ENCODE measurements around the gene ZMYND15.
"Not testable (repeated sequence)": the region's sequence is repeated elsewhere in the genome, so short reads cannot be mapped to it uniquely, and the experiment has no call there.

Gene ZMYND15, protein sequence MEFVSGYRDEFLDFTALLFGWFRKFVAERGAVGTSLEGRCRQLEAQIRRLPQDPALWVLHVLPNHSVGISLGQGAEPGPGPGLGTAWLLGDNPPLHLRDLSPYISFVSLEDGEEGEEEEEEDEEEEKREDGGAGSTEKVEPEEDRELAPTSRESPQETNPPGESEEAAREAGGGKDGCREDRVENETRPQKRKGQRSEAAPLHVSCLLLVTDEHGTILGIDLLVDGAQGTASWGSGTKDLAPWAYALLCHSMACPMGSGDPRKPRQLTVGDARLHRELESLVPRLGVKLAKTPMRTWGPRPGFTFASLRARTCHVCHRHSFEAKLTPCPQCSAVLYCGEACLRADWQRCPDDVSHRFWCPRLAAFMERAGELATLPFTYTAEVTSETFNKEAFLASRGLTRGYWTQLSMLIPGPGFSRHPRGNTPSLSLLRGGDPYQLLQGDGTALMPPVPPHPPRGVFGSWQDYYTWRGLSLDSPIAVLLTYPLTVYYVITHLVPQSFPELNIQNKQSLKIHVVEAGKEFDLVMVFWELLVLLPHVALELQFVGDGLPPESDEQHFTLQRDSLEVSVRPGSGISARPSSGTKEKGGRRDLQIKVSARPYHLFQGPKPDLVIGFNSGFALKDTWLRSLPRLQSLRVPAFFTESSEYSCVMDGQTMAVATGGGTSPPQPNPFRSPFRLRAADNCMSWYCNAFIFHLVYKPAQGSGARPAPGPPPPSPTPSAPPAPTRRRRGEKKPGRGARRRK

DNA sequence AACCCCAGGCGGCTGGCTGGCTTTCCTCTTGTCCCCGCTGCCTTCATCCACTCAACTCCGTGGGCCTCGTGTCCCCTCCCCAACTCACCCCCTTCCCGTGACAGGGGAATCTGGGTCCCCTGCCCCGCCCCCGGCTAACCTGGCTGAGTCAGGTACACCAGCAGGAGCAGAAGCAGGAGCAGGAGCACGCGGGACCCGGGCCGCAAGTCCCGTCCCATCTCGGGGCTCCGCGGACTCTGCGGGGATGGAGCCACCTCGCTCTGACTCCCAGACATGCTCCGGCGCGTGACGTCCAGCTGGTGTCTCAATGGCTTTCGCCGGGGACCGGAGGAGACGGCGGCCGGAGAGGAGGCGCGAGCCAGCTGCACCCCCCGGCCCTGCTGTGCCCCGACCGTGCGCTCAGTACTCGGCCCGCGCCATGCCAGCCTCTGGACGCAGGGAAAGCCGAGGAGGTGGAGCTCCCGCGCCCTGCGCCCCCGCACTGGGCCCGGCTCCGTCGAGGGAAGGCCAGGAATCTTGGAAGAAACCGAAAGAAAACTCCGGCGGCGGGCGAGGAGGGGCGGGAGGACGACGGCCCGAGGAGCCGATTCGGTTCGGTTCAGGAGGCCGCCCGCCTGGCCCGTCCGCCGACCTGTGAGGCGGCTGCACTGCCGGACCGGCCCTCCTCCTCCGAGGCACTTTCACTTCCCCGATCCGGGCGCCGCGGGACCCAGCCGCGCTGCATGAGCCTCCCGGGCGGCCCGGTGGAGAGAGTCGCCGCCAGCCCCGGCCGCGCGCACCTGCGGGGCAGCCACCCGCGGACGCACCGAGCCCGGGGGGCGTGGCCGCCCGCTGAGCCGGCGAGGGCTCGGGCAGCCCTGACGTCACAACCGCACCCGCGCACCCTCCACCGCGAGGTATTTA lies at the start of gene ZMYND15, which contains the start of gene CXCL16:
ZMYND15 (plus strand) TSS at position 712 of the 903 bp plus-strand sequence. CDS start 716 bp downstream, outside the sequence.
CXCL16 (minus strand) TSS at position 807 of the 903 bp plus-strand sequence; CDS start at position 218, 589 bp downstream.
- DNase-seq, result no peak

DNA sequence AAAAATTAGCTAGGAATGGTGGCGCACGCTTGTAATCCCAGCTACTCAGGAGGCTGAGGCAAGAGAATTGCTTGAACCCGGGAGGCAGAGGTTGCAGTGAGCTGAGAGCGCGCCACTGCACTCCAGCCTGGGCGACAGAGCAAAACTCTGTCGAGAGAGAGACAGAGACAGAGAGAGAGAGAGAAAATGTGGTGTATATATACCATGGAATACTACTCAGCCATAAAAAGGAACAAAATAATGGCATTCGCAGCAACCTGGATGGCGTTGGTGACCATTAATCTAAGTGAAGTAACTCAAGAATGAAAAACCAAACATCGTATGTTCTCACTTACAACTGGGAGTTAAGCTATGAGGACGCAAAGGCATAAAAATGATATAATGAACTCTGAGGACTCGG lies 49.8 kb upstream of the ZMYND15 start:
- DNase-seq, result not testable (repeated sequence)

DNA sequence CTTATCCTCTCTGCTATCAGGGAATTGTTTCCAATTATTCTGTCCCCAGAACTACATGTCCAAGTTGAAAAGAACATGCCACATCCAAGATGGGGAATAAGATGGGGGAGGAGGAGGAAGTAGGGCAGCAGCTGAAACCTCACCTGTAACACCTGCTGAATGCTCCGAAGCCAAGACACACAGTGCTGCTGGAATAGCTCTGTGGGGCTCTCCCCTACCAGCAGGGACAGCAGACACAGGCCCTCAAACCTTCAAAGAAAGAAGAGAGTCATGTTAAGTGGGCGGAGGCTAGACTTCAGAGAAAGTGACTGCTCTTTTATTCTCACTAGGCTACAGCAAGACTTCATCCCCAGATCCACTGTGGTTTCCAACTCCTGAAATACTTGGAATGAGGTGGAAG lies 48.9 kb upstream of the ZMYND15 start:
- no peak for DNase-seq

DNA sequence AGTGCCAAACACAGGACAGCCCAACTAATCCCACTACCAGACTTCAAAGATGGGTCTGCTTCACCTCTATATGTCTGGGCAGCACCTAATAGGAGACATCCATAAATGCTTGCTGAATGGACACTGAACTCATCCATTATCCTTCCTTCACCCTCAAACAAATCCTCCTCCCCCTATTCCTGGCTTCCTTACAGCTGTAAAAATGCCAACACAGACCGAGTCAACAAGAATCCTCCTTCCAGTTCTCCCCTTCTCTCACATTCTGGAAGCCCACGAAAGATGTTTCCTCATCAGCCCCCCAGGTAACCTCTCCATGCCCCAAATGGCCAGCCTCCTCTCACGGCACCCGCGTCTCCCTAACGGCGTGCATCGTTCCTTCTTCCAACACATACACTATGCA lies 47.9 kb upstream of the ZMYND15 start:
- no peak for DNase-seq

DNA sequence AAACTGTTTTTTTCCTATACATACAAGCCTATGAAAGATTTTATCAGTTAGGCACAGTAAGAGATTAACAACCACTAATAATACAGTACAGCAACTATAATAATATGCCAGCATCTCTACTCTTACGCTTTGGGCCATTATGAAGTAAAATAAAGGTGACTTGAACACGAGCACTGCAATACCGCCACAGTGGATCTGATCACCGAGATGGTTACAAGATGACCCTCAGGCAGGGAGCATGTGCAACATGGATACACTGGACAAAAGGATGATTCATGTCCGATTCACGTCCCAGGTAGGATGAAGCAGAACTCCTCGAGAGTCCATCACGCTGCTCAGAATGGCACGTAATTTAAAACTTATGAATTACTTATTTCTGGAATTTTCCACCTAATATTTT lies 46.2 kb upstream of the ZMYND15 start:
- DNase-seq, result no peak

DNA sequence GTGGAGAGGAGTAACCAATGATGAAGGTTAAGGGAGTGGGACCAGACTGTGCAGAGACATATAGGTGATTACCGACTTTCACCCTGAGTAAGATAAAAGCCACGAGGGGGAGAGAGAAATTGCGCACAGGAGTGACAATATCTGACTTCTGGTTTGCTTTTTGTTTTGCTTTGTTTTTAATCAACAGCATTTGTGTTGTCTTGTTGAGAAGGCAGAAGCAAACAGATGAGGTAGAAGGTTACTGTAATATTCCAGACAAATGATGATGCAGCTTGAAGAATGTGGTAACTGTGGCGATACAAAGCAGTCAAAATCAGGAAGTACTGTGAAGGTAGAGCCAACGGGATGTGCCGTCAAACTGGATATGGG lies 43.2 kb upstream of the ZMYND15 start:
- no peak for DNase-seq

DNA sequence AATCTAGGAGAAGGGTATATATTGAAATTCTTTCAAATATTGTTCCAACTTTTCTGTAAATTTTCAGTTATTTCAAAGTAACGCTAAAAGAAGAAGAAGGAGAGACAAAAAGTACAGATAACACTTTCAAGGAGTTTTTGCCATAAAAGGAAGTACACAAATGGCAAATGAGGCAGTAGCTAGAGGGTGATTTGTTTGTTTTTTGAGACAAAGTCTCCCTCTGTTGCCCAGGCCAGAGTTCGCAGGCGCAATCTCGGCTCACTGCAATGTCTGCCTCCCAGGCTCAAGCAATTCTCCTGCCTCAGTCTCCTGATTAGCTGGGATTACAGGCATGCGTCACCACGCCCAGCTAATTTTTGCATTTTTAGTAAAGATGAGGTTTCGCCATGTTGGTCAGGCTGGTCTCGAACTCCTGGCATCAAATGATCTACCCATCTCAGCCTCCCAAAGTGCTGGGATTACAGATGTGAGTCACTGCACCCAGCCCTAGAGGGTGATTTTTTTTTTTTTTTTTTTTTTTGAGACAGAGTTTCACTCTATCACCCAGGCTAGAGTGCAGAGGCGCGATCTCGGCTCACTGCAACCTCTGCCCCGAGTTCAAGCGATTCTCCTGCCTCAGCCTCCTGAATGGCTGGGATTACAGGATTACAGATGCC lies 40.1 kb upstream of the ZMYND15 start:
- DNase-seq, result not testable (repeated sequence)

DNA sequence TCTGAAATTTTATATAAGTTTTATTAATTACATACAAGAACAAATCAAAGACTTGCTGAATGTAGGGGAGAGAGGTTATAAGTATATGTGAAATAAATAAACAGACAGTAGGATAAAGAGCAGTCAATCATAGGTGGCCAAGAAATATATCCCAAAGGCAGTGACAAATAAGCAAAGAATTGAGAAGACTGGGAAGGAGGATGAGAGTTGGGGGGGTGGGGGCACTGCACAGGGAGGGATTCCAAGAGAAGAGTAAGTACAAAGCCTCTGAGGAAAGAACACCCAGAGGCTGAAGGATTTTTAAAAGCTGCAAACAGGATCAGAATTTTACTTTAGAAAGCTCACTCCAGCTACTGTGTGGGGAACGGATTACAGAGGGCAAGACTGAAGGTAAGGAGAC lies 38.5 kb upstream of the ZMYND15 start:
- DNase-seq, result no peak

DNA sequence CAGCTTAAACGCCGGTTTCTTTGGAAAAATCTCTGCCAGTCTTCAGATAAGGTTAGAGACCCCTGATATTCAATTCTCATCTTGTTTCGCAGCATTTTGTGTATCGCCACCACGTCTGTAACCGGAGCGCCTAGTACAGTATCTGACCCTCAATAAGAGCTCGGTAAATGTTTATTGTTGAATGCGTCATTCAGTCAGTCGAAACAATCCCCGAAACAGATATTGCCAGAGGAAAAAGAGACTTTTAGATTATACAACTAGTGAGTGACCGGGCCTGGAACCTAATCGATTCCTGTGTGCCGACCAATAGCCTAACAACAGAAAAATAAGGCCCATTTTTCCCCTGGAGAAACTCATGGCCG lies 36.3 kb upstream of the ZMYND15 start:
- DNase-seq, result no peak

DNA sequence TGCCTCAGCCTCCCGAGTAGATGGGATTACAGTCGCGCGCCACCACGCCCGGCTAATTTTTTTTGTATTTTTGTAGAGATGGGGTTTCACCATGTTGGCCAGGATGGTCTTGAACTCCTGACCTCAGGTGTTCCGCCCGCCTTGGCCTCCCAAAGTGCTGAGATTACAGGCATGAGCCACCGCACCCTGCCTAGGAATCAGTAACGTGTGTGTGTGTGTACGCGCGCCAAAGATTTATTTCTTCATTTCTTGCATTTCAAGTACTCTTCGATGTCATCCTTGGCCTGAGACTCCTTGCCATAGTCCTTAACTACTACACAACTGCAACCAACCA lies 35.1 kb upstream of the ZMYND15 start:
- DNase-seq, result not testable (repeated sequence)

DNA sequence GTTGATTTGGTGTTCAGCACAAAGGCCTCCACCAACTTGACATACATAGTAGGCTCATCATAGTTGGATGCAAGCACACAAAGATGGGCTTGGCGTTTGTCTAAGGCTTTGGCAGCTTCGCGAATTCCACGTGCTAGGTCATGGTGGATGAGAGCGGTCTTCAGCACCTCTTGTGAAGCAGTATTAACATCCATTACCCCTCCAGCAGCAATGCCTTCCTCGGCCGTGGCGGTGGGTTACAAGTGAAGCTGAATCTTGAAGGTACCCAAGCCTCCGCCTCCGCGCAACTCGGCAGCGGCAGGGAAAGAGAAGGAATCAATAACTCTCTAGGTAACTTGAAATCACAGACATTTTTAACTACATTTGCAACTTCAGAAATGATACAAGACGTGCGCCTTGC lies 34.6 kb upstream of the ZMYND15 start:
- no peak for DNase-seq

DNA sequence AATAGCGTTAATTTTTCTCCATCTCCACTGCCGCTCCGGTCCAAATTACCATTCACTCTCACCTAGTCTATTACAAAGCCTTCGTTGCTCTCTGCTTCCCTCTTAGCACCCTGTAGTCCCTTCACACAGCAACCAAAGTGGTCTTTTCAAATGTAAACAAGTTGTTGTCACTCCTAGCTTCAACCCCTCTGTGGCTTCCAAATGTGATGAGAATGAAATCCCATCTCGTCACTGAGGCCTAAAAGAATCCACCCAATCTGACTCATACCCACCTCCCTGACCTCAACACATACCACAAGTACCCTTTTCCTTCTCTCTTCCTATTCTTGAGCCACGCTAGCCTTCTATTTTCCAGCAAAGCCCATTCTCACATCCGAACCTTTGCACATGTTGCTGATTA lies 33.5 kb upstream of the ZMYND15 start:
- DNase-seq, result no peak

DNA sequence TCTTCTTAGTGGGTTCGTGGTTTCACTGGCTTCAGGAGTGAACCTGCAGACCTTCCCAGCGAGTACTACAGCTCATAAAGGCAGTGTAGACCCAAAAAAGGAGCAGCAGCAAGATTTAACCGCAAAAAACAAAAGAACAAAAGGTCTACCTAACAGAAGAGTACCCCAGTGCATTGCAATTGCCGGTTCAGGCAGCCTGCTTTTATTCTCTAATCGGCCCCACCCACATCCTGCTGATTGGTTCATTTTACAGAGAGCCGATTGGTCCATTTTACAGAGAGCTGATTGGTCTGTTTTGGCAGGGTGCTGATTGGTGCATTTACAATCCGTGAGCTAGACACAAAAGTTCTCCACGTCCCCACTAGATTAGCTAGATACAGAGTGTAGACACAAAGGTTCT lies 31.2 kb upstream of the ZMYND15 start:
- no peak for DNase-seq

DNA sequence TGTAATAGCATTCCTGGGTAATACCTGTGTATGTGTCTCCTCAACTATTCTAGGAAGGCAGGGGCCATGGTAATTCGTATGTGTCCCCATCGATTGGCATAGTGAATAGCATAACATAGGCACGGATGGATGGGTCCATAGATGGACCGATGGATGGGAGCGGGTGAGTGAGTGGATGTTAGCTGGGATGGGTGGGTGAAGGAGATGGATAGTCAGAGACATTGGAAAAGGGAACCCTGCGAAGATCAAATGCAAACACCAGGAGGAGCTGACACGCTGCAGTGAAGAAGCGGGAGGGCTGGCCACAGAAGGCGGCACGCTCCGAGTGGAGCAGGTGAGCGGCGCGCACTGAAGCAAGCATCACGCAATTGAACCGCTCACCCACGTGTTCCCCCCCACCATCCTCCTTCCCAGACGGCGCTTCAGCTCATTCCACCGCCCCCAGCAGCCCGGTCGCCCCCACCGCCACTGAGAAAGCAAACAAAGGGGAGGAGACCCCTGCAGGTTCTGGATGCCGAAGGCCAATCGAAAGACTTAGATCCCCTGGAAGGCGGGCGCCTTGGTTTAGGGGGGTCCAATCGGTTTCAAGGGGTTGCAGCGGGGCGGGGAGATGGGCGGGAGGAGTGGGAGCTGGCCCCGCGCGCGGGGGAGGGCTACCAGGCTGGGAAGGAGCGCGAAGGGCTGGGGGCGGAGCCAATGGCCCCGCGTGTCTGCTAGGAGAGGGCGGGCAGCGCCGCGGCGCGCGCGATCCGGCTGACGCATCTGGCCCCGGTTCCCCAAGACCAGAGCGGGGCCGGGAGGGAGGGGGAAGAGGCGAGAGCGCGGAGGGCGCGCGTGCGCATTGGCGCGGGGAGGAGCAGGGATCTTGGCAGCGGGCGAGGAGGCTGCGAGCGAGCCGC lies 29.6 kb upstream of the ZMYND15 start, which contains the start of gene ARRB2:
ARRB2 (plus strand) TSS at position 839 of the 899 bp plus-strand sequence. CDS start 90 bp downstream, outside the sequence.
- DNase-seq, result peak; percentile 96

DNA sequence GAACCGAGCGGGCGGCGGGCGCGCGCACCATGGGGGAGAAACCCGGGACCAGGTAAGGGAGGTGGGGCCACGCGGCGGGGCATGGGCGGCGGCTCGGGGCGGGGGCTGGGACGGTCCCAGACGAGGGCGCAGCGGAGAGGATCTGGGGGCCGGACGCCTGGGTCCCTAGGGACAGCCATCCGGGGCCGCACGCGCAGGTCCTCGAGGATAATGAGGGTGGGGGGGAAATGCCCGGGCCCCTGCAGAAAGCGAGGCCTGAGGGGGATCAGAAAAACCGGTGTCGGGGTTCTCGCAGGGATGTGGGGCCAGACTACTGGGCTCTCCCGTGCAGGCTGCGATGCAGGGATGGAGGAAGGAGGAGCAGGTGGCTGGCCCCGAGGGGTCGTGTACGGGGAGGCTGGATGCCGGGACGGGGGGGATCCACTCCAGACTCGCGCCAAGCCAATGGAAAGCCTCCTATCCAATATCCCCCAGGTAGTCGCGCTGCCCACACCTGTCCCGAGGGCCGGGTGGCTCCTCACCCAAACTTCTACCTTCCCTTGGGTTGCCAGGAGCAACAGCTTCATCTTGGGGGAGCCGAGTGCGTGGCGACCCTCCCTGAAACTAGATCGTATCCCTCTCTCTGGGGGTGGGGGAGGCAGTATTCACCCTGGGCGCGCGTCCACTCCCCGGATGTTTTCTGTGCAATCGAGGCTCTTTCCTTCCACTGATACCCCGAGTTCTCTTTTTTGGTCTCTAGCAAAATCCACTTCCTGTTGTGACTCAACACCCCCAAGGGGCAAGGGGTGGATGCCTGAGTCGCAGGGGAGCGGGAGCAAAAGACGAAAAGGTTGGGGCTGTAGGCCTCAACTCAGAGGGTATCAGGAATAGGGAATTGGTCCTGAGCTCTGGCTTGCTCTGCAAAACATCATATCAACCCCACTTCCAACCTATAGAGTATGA lies 28.7 kb upstream of the ZMYND15 start:
- DNase-seq, result no peak

DNA sequence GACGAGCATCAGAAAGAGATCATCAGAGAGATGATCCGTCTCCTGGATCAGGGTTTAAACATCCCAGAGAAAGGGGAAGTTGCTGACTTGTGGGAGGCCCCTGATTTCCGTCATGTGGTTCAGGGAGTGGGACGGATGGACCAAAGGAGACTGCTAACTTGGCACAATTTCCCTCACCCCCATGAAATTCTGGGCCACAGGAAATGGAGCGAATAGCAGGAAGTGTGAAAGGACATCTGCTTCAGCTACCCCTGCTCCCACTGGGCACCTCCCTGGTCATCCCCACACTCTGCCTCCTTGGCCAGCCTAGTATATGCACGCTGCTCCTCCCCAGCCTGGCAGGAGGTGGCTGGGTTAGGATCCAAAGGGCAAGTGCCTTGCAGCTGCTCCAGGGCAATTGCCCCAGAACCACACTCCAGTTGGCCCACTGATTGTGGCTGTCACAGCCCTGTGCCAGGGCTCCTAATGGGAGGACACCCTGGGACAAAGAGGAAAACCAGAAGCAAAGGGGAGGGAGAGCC lies 27.9 kb upstream of the ZMYND15 start:
- DNase-seq, result no peak

DNA sequence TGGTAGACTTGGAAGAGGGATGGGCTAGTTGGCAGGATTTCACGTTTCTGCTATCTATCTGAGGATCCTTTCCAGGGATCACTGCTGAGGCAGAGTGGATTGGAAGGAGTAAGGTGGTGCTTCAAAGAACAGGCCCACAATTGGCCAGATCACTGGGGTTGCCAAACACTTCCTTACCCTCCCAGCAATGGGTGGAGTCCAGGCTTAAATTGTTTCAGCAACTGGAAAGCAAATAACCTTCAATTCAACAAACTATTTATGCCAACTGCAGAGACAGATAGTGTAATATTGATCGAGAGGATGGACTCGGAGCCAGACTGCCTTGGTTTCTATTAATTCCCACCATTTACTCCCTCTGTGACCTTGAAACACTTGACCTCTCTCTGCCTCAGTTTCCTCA lies 27.1 kb upstream of the ZMYND15 start:
- DNase-seq, result no peak

DNA sequence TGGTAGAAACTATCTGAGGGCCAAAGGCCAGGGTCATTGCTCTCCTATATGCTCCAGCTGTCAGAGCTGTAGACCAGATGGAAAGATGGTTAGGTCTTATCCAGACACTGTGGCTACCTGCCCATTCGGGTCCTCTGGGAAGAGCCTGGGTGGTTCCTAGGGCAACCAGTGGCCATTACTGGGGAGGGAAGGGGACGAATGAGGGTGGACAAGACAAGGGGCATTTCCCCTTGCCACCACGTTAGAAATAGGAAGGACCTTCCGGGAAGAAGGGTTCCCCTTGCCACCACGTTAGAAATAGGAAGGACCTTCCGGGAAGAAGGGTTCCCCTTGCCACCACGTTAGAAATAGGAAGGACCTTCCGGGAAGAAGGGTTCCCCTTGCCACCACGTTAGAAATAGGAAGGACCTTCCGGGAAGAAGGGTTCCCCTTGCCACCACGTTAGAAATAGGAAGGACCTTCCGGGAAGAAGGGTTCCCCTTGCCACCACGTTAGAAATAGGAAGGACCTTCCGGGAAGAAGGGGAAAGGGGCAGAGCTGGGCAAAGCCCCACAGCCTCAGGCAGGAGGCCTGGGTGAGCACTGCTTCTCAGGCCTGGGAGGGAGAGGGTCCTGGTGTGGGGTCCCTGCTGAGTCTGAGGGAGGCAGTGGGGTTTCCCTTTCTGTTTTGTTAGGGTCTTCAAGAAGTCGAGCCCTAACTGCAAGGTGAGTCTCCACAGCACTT lies 25.1 kb upstream of the ZMYND15 start:
- not testable (repeated sequence) for DNase-seq

DNA sequence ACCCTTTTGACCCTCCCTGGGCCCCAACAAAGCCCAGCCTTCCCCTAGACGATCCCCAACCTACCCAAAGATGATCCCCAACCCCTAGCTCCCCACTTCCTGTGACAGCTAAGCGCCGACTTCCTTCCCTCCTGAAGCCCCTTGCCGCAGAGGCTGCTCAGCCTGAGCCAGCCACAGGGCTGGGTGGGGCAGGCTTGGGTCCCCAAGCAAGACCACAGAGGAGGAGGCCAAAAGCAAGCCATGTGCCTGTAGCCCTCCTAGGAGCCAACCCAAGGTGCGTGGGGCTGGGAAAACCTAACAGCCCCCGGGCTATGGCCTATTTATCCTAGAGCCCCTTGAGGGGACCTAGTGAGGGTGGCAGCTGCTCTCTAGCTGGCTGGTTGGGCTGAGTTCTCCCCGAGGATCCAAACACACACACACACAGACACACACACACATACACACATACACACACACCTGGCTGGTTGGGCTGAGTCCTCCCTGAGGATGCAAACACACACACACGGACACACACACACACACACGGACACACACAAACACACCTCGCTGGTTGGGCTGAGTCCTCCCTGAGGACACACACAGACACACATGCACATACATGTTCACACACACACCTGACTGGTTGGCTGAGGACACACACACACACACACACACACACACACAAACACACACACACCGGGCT lies 24.4 kb upstream of the ZMYND15 start:
- no peak for DNase-seq
